ENCODE measurements around the gene MEFV. TPM values are rescaled to one million over a fixed set of nuclear protein-coding genes. Genes with fewer than 3 reads are reported as not detected.

MEFV gene
- total and polyA plus RNA-seq, 2 donors (not counting 1 experiment from before 2014, with no cell fraction given), result 0.24 to 0.25 TPM

- H3K27me3 ChIP-seq (replicated peaks in 1 of 4; ENCODE audit: control extremely low read depth in 1 of 4, control insufficient read depth in 3 of 4, insufficient read depth in 4 of 4, low read length in 3 of 4), result peaks cover 0 to 15% (median 3%) of the 10 kb centered on the region in 4 experiments
- TF ChIP-seq, protein P1, sequence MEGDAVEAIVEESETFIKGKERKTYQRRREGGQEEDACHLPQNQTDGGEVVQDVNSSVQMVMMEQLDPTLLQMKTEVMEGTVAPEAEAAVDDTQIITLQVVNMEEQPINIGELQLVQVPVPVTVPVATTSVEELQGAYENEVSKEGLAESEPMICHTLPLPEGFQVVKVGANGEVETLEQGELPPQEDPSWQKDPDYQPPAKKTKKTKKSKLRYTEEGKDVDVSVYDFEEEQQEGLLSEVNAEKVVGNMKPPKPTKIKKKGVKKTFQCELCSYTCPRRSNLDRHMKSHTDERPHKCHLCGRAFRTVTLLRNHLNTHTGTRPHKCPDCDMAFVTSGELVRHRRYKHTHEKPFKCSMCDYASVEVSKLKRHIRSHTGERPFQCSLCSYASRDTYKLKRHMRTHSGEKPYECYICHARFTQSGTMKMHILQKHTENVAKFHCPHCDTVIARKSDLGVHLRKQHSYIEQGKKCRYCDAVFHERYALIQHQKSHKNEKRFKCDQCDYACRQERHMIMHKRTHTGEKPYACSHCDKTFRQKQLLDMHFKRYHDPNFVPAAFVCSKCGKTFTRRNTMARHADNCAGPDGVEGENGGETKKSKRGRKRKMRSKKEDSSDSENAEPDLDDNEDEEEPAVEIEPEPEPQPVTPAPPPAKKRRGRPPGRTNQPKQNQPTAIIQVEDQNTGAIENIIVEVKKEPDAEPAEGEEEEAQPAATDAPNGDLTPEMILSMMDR (IDR thresholded peaks at IDR 0.05), result no peak
- TF ChIP-seq EZH2 (IDR thresholded peaks at IDR 0.05; ENCODE audit: borderline replicate concordance, insufficient read depth, low read depth, low read length, poor library complexity, severe bottlenecking), result no peak
- H3K79me2 ChIP-seq (ENCODE audit: control insufficient read depth, insufficient read depth, low read length), result no peaks in the 10 kb centered on the region
- H3K36me3 ChIP-seq (replicated peaks in 1 of 2; ENCODE audit: control extremely low read depth in 1 of 2, control insufficient read depth in 1 of 2, extremely low read depth in 1 of 2, insufficient read depth in 2 of 2, low read length in 1 of 2), result no peaks in the 10 kb centered on the region
- no peak overlapping the region for H3K27ac Mint-ChIP-seq
- no peak overlapping the region for H2AFZ ChIP-seq (ENCODE audit: insufficient read depth, low read depth, low read length, poor library complexity, severe bottlenecking)
- no peak overlapping the region for H3K27ac ChIP-seq (ENCODE audit: low read length in 2 of 2)
- CTCF ChIA-PET, result interaction anchor here (1.5 kb wide), 1 partner anchor 23 kb away, joined by 4 read pairs; no protein-coding TSS in a partner anchor
- intact Hi-C loops (cut with micrococcal nuclease), result no loop called here
- H3K9me3 ChIP-seq (ENCODE audit: control extremely low read depth in 1 of 3, control insufficient read depth in 2 of 3, insufficient read depth in 1 of 3, low read length in 2 of 3), result peaks cover 0 to 5% (median 0%) of the 10 kb centered on the region in 3 donors
- H3K27me3 Mint-ChIP-seq, result peaks cover 18% of the 10 kb centered on the region
- DNase-seq, result no peak
- no peak for ATAC-seq (ENCODE audit: low read depth)
- no peak overlapping the region for H3K4me3 ChIP-seq (ENCODE audit: control extremely low read depth in 1 of 5, extremely low read depth in 1 of 5, insufficient read depth in 1 of 5, low read depth in 2 of 5, low read length in 4 of 5)
- no peak overlapping the region for H3K4me2 ChIP-seq (replicated peaks; ENCODE audit: low read depth, low read length, poor library complexity, severe bottlenecking)
- no peaks in the 10 kb centered on the region for H3K4me1 Mint-ChIP-seq
- H3K9me3 Mint-ChIP-seq (ENCODE audit: insufficient read depth), result no peaks in the 10 kb centered on the region
- H3K4me1 ChIP-seq (ENCODE audit: control insufficient read depth in 2 of 2, insufficient read depth in 2 of 2, low read length in 2 of 2), result no peaks in the 10 kb centered on the region
- whole genome bisulfite sequencing (ENCODE audit: insufficient coverage), result 89% methylated on average over 9 of the region's 9 CpGs
- POLR2A ChIA-PET, result interaction anchor here (0.6 kb wide), 1 partner anchor 72 kb away, joined by 3 read pairs; no protein-coding TSS in a partner anchor
- no peak overlapping the region for H3K4me3 Mint-ChIP-seq
- no peak overlapping the region for H3K9ac ChIP-seq (ENCODE audit: low read length)
- H4K20me1 ChIP-seq (ENCODE audit: control insufficient read depth, insufficient read depth, low read length, poor library complexity, severe bottlenecking), result no peaks in the 10 kb centered on the region
Observed at GRCh38 chr16:3256866-3257465, 533 bp upstream of the MEFV start.

DNA sequence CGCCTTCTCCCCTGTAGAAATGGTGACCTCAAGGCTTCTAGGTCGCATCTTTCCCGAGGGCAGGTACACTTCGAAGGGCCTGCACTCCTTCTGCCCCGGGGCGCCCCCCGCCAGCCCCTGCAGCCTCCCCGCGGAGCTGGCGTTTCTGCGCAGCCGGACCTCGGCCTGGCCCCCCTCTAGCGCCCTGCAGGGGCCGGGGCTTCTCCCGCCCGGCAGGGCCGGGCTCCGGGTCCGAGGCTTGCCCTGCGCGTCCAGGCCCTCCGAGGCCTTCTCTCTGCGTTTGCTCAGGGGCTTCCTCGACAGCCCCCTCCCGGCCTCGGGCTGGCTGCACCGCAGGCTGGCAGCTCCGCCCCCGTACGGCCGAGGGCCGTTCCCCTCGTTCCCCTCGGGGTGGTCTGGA lies 2.1 kb downstream of the MEFV start:
- Histone ChIP-seq H3K27me3 (replicated peaks in 1 of 4; ENCODE audit: control extremely low read depth in 1 of 4, control insufficient read depth in 3 of 4, insufficient read depth in 4 of 4, low read length in 3 of 4) (peaks cover 0 to 15% (median 3%) of the 10 kb centered on the region in 4 experiments), H3K9ac (ENCODE audit: low read length) (no peak overlapping the region), H3K36me3 (replicated peaks in 1 of 2; ENCODE audit: control extremely low read depth in 1 of 2, control insufficient read depth in 1 of 2, extremely low read depth in 1 of 2, insufficient read depth in 2 of 2, low read length in 1 of 2) (no peaks in the 10 kb centered on the region), H3K4me3 (ENCODE audit: control extremely low read depth in 1 of 5, extremely low read depth in 1 of 5, insufficient read depth in 1 of 5, low read depth in 2 of 5, low read length in 4 of 5) (no peak overlapping the region), H3K4me1 (ENCODE audit: control insufficient read depth in 2 of 2, insufficient read depth in 2 of 2, low read length in 2 of 2) (no peaks in the 10 kb centered on the region), H3K9me3 (ENCODE audit: control extremely low read depth in 1 of 3, control insufficient read depth in 2 of 3, insufficient read depth in 1 of 3, low read length in 2 of 3) (peaks cover 0 to 5% (median 0%) of the 10 kb centered on the region in 3 donors), H4K20me1 (ENCODE audit: control insufficient read depth, insufficient read depth, low read length, poor library complexity, severe bottlenecking) (no peaks in the 10 kb centered on the region), H3K4me2 (replicated peaks; ENCODE audit: low read depth, low read length, poor library complexity, severe bottlenecking) (no peak overlapping the region), H3K27ac (ENCODE audit: low read length in 2 of 2) (no peak overlapping the region), H2AFZ (ENCODE audit: insufficient read depth, low read depth, low read length, poor library complexity, severe bottlenecking) (no peak overlapping the region), H3K79me2 (ENCODE audit: control insufficient read depth, insufficient read depth, low read length) (no peaks in the 10 kb centered on the region)
- DNase-seq (no peak), ATAC-seq (ENCODE audit: low read depth) (no peak)
- Mint-ChIP-seq H3K27me3 (peaks cover 25% of the 10 kb centered on the region), H3K27ac (no peak overlapping the region), H3K4me1 (no peaks in the 10 kb centered on the region), H3K4me3 (no peak overlapping the region), H3K9me3 (ENCODE audit: insufficient read depth) (no peaks in the 10 kb centered on the region)
- CTCF ChIA-PET, result no interaction called here
- 63% methylated on average over 32 of the region's 35 CpGs for WGBS (ENCODE audit: insufficient coverage)
- no peak for TF ChIP-seq EZH2 (IDR thresholded peaks at IDR 0.05; ENCODE audit: borderline replicate concordance, insufficient read depth, low read depth, low read length, poor library complexity, severe bottlenecking)
- TF ChIP-seq, protein P1 (IDR thresholded peaks at IDR 0.05), result no peak
- POLR2A ChIA-PET, result interaction anchor here (0.8 kb wide), 1 partner anchor 10 kb away, joined by 4 read pairs; no protein-coding TSS in a partner anchor
- intact Hi-C loops (cut with micrococcal nuclease), result no loop called here

Measured in B cell (primary cell).